HG02885 (cell line): Measurements from ENCODE around the gene TMEM121.
A peak's percentile ranks its signal among the peaks of the same experiment; 100 is the strongest.
"Not testable (repeated sequence)": the region's sequence is repeated elsewhere in the genome, so short reads cannot be mapped to it uniquely, and the experiment has no call there.

Source experiments
- ATAC-seq: cut with Tn5 transposase; IDR thresholded peaks from one replicate; pipeline ENCODE4 v1.9.1; 2021; ENCODE audit warnings: mild to moderate bottlenecking; ENCODE audit not compliant: unreplicated experiment, poor library complexity

TMEM121 gene

DNA sequence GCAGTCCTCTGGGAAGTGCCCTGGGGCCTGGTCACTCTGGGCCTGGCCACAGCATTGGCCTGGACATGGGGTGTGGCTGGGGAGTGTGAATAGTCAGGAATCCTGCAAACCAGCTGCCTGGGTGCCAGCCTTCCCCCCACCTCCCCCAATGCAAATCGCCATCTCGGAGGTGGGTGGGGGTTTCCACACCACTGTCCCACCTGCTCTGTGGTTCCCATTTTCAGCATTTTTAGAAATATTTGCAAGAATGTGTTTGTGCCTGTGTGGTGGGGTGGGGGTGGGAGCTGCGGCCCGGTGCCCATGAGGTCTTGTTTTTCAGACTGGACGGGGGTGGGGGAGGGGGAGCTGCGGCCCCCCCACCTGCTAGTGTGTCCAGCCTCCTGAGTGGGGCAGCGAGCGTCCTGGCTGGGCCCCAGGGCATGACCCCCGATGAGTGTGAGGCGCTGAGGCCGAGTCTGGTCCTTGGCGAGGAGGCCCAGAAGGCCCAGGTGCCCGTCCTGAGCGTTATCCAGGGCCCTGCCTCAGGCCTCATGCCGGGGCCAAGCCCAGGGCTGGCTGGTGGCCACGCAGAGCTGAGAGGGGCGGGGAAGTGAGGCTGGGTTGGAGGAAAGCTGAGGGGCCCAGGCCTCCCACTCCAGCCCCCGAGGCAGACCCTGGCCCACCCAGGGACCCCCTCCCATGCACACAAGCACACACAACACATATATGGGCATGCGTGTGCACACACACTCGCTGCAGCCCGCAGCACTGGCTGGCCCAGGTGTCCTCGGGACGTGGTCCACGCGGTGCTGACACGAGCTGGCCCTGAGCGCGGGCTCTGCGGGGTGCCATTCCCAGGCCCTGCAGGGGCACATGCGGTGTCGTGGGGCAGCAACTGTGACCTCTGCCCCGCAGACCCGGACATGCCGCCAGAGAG lies 40.1 kb downstream of the TMEM121 start:
- peak; percentile 42 for ATAC-seq

- ATAC-seq, result not testable (repeated sequence)
Measured at GRCh38 chr14:105567164-105568103, 41.1 kb downstream of the TMEM121 start.

- not testable (repeated sequence) for ATAC-seq
Measured at GRCh38 chr14:105568140-105568843, 41.9 kb downstream of the TMEM121 start.

GRCh38 chr14:105568859-105569766 lies 42.7 kb downstream of the TMEM121 start:
- ATAC-seq, result no peak

DNA sequence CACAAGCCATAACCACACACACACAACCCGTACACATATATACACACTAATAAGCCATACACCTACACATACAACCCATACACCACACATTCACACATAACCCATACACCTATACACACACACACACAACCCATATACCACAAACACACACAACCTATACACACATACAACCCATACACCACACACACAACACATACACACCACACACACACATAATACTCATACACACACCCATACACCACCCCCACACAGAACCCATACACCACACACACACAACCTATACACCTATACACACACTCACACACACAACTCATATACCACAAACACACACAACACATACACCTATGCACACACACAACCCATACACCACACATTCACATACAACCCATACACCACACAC lies 44.1 kb downstream of the TMEM121 start:
- no peak for ATAC-seq

GRCh38 chr14:105571181-105571951 lies 45.0 kb downstream of the TMEM121 start:
- ATAC-seq, result not testable (repeated sequence)

DNA sequence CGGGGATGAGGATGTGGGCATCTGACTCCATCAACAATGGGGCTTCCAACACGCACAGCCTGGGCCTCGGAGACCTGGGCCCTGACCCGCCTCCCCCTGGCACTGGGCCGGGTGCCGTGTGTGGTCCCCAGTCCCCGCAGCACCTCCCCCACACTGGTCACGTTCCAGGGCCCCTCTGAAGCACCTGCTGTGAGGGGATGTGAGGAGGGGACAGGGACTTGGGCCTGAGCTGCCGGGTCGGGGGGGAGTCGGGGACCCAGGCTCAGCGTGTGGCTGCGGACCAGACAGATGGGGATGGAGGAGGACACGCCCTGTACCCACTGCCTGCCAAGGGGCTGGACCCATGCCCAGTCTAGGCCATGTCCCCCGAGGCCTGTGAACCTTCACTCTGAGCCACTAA lies 45.7 kb downstream of the TMEM121 start:
- ATAC-seq, result not testable (repeated sequence)

GRCh38 chr14:105573841-105574240 lies 47.5 kb downstream of the TMEM121 start:
- ATAC-seq, result not testable (repeated sequence)

DNA sequence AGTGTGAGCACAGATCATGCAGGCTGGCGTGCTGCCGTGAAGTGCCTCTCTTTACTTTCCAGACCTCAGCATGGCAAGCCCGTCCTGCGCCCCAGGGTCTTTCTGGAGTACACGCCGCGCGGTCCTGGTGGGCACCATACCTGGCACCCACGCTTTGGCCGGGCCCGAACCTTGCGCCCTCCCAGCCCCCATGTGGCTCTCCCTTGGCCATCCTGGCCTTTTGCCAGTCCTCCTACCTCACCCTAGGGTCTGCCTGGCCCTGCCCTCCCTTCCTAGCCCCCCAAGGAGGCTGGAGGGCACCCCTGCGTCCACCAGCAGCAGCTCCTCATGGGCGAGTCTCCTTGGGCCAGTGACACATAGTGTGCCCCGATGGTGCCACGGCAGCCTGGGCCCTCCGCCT lies 48.0 kb downstream of the TMEM121 start:
- ATAC-seq, result not testable (repeated sequence)

DNA sequence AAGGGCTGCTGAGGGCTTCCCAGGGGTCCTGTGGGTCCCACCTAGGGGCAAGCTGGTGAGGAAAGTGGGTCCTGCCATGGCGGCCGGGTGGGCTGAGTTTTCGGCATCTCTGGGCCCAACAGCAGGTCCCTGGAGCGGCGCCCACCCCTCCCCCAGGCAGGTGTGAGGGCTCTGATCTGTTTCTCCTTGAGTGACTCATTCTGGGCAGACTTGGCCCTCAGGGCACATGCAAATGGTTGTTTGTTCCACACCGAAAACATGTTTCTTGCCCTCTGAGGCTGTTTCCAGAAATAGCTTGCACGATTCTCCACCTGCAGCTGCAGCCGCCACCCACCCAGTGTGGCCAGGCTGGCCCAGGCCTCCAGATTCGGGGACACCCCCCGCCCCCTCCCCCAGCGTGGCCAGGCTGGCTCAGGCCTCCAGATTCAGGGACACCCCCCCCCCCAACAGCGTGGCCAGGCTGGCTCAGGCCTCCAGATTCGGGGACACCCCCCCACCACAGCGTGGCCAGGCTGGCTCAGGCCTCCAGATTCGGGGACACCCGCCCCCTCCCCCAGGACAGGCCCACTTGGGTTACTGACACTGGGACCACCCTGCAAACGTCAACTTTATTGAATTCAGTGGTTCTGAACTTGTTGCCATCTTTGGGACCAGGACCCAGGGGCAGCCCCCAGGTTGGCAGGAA lies 48.8 kb downstream of the TMEM121 start:
- ATAC-seq, result peak; percentile 57

- ATAC-seq, result no peak
Measured at GRCh38 chr14:105576525-105577088, 50.2 kb downstream of the TMEM121 start.

- ATAC-seq, result no peak
Measured at GRCh38 chr14:105577314-105577861, 51.0 kb downstream of the TMEM121 start.

- no peak for ATAC-seq
Measured at GRCh38 chr14:105578070-105578469, 51.7 kb downstream of the TMEM121 start.

GRCh38 chr14:105579221-105579620 lies 52.8 kb downstream of the TMEM121 start:
- not testable (repeated sequence) for ATAC-seq
